ENCODE measurements around the gene CFL1.

CFL1 gene

GRCh38 chr11:65869643-65870306, 11.8 kb upstream of the CFL1 start:
- DNase-seq, result no peak

GRCh38 chr11:65868907-65869306, 10.9 kb upstream of the CFL1 start:
- DNase-seq, result no peak

GRCh38 chr11:65868076-65868667, 10.2 kb upstream of the CFL1 start:
- DNase-seq, result no peak

DNA sequence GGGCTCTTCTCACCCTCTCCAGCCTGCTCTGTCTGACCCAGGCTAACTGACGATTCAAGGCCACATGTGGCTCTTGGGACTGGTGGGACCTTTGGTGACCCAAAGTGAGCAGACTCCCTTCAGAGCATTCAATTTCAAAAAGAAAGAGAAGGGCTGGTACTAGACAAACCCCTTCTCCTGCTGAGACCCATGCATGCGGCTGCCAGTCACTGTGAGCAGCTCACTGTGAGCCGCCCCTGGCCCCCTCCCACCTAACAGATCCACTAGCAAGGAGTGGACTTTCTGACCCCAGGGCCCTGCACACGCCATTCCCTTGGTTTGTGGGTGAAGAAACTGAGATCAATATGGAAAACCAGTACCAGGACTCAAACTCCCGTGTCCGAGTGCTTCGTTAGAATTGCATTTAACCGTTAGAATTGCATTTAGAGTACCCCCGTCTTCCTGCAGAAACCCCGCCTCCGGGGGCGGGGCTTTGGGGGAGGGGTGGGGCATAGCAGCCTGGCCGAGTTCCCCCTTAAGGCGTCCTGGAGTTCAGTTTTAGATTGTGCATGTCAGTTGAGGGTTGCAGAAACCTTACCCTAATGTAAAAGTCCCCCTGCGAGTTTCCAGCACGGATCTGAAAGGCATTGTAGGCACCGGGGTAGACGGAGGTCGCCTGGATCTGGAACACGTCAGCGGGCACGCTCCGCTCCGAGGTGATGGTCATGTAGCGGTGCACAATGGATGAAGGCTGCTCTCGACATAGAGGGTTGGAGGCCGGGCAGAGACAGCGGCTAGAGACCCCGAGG, 9.5 kb upstream of the CFL1 start:
- no peak for DNase-seq

- no peak for DNase-seq
These were observed 8.7 kb upstream of the CFL1 start for GRCh38 chr11:65866509-65867283.

GRCh38 chr11:65865550-65866172, 7.7 kb upstream of the CFL1 start:
- DNase-seq, result no peak

DNA sequence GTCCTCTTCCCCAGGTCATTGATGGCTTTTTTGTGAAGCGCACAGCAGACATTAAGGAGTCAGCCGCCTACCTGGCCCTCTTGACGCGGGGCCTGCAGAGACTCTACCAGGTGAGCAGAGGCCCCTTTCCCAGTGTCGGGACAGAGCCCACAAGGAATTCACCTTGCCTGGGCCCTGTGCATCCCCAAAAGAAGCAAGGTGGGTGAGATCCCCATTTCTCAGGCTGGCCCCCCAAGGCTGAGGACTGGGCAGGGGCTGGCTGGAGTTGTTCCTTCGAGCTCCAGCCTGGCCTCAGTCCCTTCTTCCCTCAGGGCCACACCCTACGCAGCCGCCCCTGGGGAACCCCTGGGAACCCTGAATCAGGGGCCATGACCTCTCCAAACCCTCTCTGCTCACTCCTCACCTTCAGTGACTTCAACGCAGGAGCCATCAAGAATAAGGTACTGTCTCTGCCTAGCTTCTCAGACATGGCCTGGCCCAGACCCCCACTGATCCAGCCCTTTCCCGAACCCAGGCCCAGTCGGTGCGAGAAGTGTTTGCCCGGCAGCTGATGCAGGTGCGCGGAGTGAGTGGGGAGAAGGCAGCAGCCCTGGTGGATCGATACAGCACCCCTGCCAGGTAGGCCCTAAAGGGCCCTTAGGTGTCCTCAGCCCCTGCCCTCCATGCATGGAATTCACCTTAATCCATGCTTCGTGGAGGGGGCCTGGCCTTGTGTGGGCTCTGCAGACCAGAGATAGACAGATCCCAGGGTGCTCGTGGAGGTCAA, 6.9 kb upstream of the CFL1 start:
- no peak for DNase-seq

DNA sequence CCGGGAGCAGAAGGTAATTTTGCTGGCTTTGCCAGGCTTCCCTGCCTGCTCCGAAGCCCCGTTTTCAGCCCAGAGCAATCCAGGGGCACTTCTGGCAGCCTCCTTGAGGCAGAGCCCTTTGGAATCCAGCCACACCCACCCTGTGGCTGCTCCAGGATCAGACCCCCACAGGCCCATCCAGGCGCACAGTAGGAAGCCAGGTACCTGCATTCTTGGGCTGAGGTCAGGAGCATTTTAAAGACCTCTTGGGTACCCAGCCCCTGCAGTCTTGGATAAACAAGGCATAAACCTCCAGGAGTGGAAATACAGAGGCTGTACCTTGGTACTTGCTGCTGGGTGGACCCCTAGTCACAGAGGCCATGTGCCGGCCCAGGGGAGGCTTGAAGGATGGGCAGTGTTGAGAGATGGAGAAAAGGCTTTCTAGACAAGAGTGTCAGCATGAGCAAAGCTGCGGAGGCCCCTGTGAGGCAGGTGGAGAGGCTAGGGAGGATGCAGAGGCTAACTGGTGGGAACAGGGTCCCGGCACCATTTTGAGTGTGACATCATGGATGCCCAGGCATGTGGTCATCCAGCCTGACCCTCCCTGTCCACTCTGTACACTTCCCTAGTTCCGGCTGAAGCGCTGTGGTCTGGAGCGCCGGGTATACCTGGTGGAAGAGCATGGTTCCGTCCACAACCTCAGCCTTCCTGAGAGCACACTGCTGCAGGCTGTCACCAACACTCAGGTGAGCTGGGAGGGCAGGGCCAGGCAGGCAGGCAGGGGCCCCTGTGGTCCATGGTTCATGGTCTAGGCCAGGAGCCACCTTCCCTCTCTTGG, 6.1 kb upstream of the CFL1 start:
- no peak for DNase-seq

DNA sequence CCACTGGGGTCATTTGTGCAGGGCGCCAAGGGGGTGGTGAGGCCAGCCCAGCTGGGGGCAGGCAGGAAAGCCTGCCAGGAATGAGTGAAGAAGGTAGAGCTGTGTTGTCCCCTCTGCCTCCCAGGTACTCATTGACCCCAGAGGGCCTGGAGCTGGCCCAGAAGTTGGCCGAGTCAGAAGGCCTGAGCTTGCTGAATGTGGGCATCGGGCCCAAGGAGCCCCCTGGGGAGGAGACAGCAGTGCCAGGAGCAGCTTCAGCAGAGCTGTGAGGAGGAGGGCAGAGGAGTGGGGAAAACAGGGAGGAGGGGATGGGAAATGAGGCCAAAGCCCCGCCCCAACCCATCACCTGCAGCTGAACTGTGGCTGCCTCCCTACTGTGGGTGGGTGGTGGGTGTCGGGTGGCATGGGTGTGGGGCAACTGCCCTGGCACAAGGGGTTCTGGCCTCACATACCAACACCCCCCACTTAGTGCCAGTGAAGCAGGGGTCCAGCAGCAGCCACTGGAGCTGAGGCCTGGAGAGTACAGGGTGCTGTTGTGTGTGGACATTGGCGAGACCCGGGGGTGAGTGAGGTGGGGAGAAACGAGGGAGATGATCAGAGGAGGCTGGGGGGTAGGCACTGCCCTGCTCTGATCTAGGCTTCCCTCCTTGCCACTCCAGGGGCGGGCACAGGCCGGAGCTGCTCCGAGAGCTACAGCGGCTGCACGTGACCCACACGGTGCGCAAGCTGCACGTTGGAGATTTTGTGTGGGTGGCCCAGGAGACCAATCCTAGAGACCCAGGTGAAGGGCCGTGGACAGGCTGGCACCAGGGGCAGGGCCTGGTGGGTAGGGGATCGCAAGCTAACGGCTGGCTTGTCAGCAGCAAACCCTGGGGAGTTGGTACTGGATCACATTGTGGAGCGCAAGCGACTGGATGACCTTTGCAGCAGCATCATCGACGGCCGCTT, 5.2 kb upstream of the CFL1 start:
- DNase-seq, result no peak

DNA sequence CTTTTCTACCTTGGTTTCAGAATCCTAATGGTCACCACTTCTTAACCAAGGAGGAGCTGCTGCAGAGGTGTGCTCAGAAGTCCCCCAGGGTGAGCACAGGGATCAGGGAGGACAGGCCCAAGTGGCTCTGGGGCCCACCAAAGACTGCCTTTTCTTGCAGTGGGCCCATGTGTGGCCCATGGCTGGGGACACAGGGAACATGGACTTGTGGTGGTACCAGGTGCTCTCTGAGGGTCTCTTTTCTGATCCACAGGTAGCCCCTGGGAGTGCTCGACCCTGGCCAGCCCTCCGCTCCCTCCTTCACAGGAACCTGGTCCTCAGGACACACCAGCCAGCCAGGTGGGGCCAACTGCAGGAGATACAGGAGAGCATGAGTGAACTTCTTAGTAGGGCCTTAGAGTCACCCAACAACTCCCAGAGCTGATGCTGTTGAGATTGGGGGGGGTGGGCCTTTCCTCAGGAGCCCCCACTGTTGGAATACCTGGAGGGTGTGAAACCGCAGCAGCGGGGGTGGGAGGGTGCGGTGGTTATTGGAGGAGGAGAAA, 4.3 kb upstream of the CFL1 start:
- no peak for DNase-seq

DNA sequence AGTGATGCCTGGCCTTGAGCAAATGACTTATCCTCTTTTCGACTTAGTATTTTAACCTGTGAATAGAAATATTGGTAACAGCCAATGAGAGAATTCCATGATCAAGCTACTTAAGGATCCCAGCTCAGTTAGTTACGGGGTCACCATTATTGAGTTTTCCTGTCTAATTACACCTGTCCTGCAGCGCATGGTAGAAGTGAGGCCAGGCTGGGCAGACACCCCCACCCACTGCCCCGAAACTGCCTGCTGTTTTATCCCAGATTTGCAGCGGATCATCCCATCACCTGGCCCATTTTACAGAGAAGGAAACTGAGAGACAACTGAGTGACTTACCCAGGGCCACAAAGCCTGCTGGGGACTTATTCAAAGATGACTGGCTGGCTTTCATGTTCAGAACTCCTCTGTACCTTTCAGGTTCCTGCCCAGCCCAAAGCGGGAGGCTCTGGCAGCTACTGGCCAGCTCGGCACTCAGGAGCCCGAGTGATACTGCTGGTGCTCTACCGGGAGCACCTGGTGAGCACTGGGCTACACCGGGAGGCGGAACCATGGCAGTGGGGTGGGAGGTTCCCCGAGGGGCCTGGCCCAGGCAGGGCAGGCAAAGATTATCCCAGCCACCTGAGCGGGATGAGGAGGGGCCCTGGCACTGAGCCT, 3.7 kb upstream of the CFL1 start:
- DNase-seq, result no peak

DNA sequence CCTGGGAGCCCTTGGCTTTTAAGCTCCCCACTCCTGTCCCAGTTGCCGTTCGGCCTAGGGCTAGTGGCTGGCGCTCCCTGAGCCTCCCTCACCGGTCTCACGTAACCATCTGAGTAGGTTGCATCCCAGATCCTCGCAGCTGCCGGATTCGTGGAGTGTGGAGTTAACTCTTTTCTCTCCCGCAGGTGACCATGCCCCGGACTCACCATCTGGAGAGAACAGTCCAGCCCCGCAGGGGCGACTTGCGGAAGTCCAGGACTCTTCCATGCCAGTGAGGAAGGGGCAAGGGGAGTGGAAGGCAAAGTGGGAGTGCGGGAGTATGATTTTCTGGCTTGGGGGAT, 3.2 kb upstream of the CFL1 start:
- no peak for DNase-seq

DNA sequence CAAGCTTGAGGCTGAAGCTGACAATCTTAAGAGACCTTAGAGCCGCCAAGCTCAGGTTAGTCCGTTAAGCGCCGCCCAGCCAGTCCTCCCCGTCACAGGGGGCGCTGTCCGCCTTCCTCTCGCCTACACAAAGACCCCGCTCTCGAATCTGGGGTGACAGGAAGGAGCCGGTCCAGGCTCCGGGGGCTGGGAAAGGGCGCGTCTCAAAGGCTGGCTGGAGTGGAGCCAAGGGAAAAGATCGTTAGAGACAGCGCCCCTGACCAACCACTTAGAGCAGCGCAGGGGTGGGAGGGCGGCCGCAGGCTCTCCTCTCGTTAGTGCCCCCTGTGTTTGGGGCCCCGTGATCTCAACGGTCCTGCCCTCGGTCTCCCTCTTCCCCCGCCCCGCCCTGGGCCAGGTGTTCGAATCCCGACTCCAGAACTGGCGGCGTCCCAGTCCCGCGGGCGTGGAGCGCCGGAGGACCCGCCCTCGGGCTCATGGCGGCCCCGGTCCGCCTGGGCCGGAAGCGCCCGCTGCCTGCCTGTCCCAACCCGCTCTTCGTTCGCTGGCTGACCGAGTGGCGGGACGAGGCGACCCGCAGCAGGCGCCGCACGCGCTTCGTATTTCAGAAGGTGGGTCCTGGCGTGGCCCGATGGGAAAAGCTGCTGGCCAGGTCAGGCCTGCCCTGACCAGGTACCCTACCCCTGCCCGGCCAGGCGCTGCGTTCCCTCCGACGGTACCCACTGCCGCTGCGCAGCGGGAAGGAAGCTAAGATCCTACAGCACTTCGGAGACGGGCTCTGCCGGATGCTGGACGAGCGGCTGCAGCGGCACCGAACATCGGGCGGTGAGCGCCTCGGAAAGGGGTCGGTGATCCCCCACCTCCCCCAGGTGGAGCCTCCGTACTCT, 2.5 kb upstream of the CFL1 start, which contains the start of gene MUS81:
MUS81 (plus strand) TSS at position 156 of the 887 bp plus-strand sequence; CDS start at position 477, 321 bp downstream.
- peak; percentile 93 for DNase-seq

GRCh38 chr11:65859812-65860277, 1.9 kb upstream of the CFL1 start:
- DNase-seq, result no peak

- DNase-seq, result peak; percentile 97
These were observed 1.3 kb upstream of the CFL1 start for GRCh38 chr11:65859095-65859811.

GRCh38 chr11:65858681-65859087, 704 bp upstream of the CFL1 start:
- no peak for DNase-seq

- peak; percentile 23 for DNase-seq
These were observed 504 bp downstream of the CFL1 start for GRCh38 chr11:65857500-65857852.

Measured in CD4-positive, alpha-beta T cell treated with Interferon gamma for 1 hour (primary cell).